ENCODE data around the gene CXCL14. TPM values are rescaled to one million over a fixed set of nuclear protein-coding genes. Genes with fewer than 3 reads are reported as not detected.

The CXCL14 gene
- total and polyA plus RNA-seq, 2 experiments from 2014 or later = 1.7 TPM; not detected in 1

- TF ChIP-seq ZNF331 (CRISPR knock-in tag; IDR thresholded peaks at IDR 0.05; ENCODE audit: low read depth) (no peak), STAT1 (IDR thresholded peaks at IDR 0.05; ENCODE audit: unreplicated experiment) (no peak), NANOG (IDR thresholded peaks at IDR 0.05; ENCODE audit: borderline replicate concordance) (no peak)
Observed at GRCh38 chr5:135609981-135610380, 31.2 kb upstream of the CXCL14 start (continued).

GRCh38 chr5:135608761-135609443, 30.1 kb upstream of the CXCL14 start:
- no peaks in the 10 kb centered on the region for H3K4me1 ChIP-seq (ENCODE audit: insufficient read depth)
- no peaks in the 10 kb centered on the region for H3K27me3 ChIP-seq (ENCODE audit: insufficient read depth)
- no peak for ATAC-seq
- DNase-seq (ENCODE audit: low spot score) = no peak
- no peaks in the 10 kb centered on the region for H3K79me2 ChIP-seq (replicated peaks; ENCODE audit: insufficient read depth)
- Mint-ChIP-seq H3K9me3 (no peaks in the 10 kb centered on the region), H3K4me1 (no peaks in the 10 kb centered on the region), H3K27me3 (ENCODE audit: insufficient read depth, low read depth, poor library complexity) (peaks cover 2% of the 10 kb centered on the region), H3K27ac (no peak overlapping the region), H3K36me3 (ENCODE audit: low read depth) (no peaks in the 10 kb centered on the region), H3K4me3 (no peak overlapping the region)
- no peak overlapping the region for H2AFZ ChIP-seq
- H3K36me3 ChIP-seq (ENCODE audit: insufficient read depth) = no peaks in the 10 kb centered on the region
- H3F3A ChIP-seq (replicated peaks; ENCODE audit: low read depth) = no peaks in the 10 kb centered on the region
- no peak overlapping the region for H3K4me2 ChIP-seq
- H3K9me2 ChIP-seq (ENCODE audit: insufficient read depth) = 0 out of 2 replicates have a peak, but pooled peaks cover 6% of the 10 kb centered on the region
- H3K4me3 ChIP-seq = no peak overlapping the region
- no peak overlapping the region for H3K27ac ChIP-seq (ENCODE audit: low read depth)
- H4K20me1 ChIP-seq (replicated peaks; ENCODE audit: insufficient read depth) = no peaks in the 10 kb centered on the region
- TF ChIP-seq ZNF114 (CRISPR knock-in tag; IDR thresholded peaks at IDR 0.05) = no peak
- TF ChIP-seq ETS1 (IDR thresholded peaks at IDR 0.05) = no peak
- TF ChIP-seq ZNF331 (CRISPR knock-in tag; IDR thresholded peaks at IDR 0.05; ENCODE audit: low read depth) = no peak
- TF ChIP-seq JUNB (IDR thresholded peaks at IDR 0.05; ENCODE audit: unreplicated experiment) = no peak
- no peak for TF ChIP-seq POLR2AphosphoS5 (IDR thresholded peaks at IDR 0.05; ENCODE audit: low read depth)
- TF ChIP-seq NANOG (IDR thresholded peaks at IDR 0.05; ENCODE audit: borderline replicate concordance) = no peak
- no peak for TF ChIP-seq ZNF462 (CRISPR knock-in tag; IDR thresholded peaks at IDR 0.05)
- no peak for TF ChIP-seq STAT1 (IDR thresholded peaks at IDR 0.05; ENCODE audit: unreplicated experiment)
- no peak for TF ChIP-seq EZH2 (IDR thresholded peaks at IDR 0.05; ENCODE audit: low read depth, unreplicated experiment)
- TF ChIP-seq EZH2phosphoT487 (IDR thresholded peaks at IDR 0.05; ENCODE audit: unreplicated experiment) = no peak
- TF ChIP-seq CREB1 (CRISPR knock-in tag; IDR thresholded peaks at IDR 0.05; ENCODE audit: low read depth) = no peak
- TF ChIP-seq CTCF (conservative IDR thresholded peaks at IDR 0.05; ENCODE audit: low read depth in 2 of 2) = no peak
